Hippocampal formation (tissue), 2 donors: ENCODE results near the gene ZNF594.
"Not testable (repeated sequence)": the region's sequence is repeated elsewhere in the genome, so short reads cannot be mapped to it uniquely, and the experiment has no call there.

ENCODE experiments used
- DNase-seq, 2 donors: peaks; one replicate each; lab custom pipeline; 2025; lab: John Stamatoyannopoulos, UW

ZNF594 gene

DNA sequence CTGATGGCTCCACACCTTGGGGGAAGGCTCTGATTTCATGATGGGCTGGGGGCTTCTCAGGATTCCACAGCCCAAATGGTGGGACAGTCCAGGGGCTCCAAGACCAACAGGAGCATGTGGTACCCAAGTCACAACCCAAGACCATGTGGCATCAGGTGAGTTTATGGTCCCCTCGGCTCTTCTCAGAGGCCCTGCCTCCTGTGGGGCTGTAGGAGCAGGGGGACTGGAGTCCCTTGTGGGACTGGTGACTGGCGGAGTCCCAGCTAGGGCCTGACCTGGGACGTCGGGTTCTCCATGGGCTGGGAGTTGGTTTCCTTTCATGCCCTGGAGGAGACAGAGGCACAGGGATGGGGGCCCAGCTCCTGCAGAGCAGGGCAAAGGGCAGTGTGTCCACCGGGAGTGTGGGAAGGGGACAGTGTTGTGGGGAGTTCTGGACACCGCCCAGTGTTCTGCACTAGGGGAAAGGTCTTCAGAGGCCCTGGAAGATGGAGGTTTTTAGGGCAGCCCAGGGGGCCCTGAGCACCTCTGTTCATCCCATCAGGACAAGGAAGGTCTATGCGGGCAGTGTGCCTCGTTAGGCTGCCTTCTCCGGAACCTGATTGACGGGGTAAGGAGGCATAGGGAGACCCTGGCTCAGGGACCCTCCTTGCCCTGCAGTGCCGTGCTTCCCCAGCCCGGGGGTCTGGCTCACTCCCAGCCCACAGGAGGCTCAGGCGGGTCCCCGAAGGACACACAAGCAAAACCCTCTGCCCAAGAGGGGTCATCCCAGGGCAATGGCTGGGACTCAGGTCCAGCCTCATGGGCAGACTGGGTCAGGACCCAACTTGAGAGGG lies 54.9 kb downstream of the ZNF594 start:
- not testable (repeated sequence) for DNase-seq

DNA sequence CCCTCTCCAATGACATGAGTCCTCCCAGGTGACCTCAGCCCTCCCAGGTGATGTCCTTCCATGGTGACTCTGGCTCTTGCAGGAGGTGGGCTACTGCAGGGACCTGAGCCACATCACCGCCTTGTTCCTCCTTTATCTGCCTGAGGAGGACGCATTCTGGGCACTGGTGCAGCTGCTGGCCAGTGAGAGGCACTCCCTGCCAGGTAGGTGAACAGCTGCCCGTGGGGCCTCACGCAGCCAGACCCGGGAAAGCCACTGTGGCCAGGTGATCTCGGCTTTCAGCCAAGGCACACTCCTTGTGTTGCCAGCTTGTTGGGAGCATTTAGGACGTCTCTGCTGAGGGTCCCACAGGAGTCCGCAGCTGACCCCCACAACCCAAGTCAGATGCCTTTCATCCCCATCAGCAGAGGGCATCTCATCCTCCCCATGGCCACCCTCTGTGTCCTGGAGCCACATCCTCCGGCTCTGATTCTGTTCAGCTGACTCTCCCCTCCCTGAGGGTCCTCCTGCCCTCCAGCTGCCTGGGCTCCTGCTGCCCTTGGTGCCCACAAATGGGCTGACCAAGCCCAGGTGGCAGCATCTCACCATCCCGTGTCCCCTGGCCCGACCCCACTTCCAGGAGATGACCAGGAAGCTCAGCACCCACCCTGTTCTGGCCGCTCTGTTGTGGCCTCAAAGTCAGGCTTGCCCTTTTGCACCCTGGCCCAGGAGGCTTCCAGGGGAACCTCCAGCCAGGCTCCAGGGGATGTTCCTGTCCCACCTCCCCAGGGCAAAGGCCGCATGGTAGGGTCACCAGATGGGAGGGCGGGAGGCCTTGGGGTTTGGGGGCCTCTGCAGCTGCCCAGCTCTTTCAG lies 55.7 kb downstream of the ZNF594 start:
- DNase-seq = no peak

DNA sequence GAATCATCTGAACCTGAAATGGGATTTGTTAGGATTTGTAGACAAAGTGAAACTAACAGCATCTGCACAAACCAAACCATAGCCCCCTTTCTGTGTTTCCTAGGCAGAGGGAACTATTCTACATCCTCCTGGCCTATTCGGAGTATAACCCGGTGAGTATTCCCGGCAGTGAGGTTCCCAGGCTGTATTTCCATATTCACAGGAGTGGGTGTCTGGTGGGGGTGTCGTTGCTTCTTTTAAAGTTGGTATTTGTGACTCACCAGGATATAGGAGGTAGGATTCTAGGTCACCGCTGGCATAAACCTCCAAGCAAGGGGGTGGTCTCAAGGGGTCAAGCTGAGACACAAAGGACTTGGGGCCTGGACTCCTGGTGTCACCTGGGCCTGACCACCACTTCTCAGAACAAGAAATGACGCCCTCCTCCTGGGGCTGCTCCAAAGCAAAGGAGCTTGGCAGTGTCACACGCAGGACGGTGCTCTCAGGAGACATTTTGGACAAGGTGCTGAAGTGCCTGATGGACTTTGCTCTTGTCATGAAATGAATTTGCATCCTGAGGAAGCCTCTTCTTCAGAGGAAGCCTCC lies 56.4 kb downstream of the ZNF594 start:
- not testable (repeated sequence) for DNase-seq

DNA sequence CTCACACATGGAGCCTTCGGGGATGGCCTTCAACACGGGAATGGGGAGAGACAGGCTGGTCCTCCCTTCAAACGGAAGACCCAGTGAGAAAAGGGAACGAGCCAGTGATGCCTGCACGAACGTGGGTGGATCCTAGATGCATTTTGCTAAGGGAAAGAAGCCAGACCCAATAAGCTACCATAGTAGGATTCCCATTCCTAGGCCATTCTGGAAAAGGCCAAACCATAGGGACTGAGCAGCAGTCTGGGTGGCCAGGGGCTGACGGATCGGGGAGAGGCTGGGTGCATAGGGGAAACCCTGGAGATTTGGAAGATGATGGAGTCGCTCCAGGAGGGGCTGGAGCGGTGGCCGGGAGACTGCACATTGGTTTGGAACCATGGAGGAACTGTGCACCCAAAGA lies 57.1 kb downstream of the ZNF594 start:
- DNase-seq = not testable (repeated sequence)

DNA sequence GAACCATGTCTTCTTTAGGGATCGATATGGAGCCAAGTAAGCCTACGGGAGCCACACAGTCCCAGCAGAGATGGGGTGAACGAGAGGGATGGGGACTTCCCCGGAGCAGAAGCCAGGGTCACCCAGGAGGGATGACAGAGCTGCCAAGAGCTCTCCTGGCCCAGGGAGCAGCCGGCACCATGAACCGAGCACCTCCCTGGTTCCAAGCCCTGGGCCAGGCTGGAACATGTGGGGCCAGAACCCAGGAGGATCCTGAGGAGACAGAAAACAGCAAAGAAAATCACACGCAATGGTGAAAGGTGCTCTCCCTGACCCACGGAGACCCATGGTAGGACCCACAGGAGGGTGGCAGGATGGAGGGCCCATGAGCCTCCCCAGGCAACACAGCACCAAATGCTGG lies 57.7 kb downstream of the ZNF594 start:
- DNase-seq = not testable (repeated sequence)

DNA sequence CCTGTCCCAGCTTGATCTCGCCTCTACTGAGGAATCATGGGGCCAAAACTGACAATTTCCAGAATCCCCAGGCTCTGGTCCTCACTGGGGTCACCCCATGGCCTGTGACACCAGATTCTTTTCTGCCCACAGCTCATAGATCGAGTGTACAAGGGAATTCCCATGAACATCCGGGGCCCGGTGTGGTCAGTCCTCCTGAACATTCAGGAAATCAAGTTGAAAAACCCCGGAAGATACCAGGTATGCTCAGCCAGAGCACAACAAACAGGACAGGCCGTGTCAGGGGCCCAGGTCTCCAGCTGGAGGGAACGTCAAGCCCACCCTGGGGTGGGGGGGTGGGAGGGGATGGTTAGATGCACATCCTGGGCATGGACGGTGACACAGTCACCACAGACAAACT lies 58.4 kb downstream of the ZNF594 start:
- no peak for DNase-seq

DNA sequence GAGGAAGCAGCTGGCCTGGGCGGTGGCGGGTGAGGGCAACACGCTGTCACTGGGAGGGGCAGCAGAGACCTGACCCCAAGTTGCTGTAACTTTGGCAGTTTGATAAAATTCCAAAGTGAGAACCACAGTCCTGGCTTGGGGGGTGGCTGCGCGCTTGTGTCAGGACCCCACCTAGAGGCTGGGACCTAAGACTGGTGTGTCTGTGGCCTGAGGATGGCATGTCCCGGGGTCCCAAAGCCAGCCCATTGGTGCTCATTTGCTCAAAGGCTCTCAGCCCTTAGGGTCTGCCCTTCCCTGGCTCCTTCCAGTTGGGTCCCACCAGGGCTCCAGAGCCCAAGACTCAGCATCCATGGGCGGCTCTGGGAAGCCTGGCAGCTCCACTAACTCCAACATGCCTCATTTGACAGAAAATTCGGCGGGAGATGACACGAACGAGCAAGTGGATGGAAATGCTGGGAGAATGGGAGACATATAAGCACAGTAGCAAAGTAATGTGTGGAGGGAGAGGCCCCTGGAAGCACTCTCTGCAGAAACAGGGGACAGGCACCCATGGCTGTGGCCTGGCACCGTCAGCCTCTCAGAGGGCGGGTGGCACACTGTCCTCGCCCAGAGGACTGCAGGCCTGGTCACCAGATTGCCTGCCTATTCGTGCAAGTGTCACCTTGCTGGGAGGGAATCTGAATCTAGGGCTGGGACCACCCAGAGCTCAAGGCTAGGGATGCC lies 59.0 kb downstream of the ZNF594 start:
- DNase-seq = not testable (repeated sequence)

DNA sequence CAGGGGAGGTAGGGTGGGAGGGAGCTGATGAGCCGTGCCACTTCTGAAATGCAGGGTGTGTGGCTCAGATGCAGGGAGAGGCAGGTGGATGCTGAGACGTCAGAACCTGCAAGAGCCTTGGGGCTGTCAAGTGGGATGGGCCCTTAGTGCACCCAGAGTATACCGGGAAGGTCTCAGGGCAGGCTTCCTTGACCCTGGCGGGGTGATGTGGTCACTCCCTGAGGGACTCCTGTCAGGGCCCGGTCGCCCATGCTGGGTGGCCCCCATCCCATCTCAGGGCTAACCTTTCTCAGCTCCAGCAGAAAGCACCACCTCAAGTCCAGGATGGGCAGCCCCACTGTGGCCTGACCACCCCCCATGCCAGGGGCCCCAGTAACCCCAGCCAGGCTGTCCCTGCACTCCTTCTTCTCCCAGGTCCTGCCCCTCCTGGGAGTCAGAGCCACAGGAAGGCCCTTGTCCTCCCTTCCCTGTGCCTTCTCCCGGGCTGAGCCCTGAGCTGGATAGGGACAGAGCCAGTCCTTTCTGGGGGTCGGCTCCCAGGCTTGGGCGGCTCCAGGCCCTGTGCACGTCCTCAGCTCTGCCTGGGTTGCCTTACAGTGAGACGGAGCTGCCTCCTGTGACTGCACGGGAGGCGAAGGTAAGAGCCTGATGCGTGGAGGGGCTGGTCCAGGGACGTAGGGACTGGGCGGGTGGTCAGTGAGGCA lies 59.7 kb downstream of the ZNF594 start:
- not testable (repeated sequence) for DNase-seq

DNA sequence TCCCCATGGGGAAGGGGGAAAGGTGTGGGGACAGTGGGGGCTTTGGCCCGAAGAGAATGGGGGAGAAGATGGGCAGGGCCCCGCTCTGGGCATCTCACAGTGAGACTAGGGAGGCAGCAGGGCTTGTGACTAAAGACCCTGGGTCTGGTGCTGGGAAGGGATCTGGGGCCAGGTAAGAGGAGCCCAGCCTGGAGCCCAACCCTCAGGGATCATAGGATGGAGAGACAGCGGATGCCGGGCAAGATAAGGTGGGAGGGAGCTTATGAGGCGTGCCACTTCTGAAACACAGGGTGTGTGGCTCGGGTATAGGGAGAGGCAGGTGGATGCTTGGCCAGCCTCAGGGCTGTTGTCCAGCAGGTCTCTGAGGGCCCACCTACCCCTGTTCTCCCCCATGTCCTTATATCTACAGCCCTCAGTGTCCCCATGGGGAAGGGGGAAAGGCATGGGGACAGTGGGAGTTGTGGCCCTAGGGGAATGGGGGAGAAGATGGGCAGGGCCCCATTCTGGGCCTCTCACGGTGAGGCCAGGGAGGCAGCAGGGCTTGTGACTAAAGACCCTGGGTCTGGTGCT lies 60.4 kb downstream of the ZNF594 start:
- no peak for DNase-seq

DNA sequence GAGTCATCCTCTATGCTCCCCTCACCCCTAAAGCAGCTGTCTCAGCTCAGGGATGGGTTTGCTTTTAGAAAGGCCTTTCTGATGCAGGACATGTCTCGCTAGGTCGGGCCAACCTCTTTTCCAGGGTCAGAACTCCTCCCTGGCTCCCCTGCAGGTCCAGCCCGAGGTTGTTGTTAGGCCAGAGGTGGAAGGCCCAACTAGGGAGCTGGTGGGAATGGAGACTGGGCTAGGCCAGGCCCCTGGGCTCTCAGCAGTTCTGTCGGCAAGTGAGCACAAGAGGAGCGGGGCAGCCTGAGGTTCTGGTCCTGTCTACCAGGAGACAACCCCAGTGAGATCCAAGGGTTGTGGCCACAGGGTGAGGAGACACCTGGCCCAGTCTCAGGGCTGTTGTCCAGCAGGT lies 61.0 kb downstream of the ZNF594 start:
- DNase-seq = not testable (repeated sequence)

DNA sequence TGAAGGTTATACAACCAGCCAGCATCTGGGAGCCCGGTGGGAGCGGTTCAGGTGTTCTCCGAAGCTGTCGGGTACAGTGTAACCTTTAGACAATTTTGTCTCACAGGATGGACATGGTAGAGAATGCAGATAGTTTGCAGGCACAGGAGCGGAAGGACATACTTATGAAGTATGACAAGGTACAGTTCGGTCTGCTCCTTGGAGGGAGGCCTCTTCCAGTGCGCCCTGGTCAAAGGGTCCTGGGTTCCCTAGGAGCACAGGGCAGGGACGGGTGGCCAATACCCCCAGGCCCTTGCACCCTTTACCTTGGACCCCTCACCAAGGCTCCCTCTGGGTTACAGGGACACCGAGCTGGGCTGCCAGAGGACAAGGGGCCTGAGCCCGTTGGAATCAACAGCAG lies 61.4 kb downstream of the ZNF594 start:
- DNase-seq = not testable (repeated sequence)

DNA sequence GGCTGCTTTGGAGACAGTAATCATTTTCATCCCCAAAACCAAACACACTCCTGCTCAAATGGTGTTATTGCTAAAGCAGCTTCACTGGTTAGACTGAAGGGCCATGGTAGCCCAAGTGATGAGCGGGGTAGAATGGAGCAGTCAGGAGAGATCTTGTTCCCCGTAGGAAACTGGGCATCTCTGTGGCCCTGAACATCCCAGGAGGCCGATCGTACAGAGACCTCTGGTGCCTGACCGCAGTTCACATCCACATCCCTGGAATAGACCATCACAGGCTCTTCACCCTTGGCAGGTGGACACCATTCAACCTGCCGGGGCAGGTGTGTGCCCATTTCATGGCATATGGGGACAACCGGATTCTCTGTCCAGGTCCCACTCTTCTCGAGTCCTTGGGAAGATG lies 61.9 kb downstream of the ZNF594 start:
- DNase-seq = not testable (repeated sequence)
